IPS-18c (cell line): ENCODE data around the gene RABGAP1.

Experiments used
- H3K4me3 ChIP-seq: 2 replicates; pipeline ENCODE4 v1.7.0; 2013; ENCODE audit warnings: low read depth, mild to moderate bottlenecking, low read length, moderate library complexity; ENCODE audit not compliant: insufficient read depth
- H3K9me3 ChIP-seq: one replicate; pipeline ENCODE4 v1.6.1; 2013; ENCODE audit warnings: mild to moderate bottlenecking, low read length, moderate library complexity; ENCODE audit not compliant: control insufficient read depth, insufficient read depth

Gene RABGAP1

GRCh38 chr9:123135430-123135829, 194.6 kb downstream of the RABGAP1 start:
- Histone ChIP-seq H3K9me3 (no peaks in the 10 kb centered on the region), H3K4me3 (no peak overlapping the region)

- Histone ChIP-seq H3K4me3 (no peak overlapping the region), H3K9me3 (no peaks in the 10 kb centered on the region)
These were observed 197.3 kb downstream of the RABGAP1 start for GRCh38 chr9:123138163-123138562.

- no peaks in the 10 kb centered on the region for H3K9me3 ChIP-seq
These were observed 208.2 kb downstream of the RABGAP1 start for GRCh38 chr9:123149067-123149466.

GRCh38 chr9:123150708-123151503, 210.1 kb downstream of the RABGAP1 start:
- no peak overlapping the region for H3K4me3 ChIP-seq
- H3K9me3 ChIP-seq: no peaks in the 10 kb centered on the region

More at GRCh38 chr9:123149067-123149466, 208.2 kb downstream of the RABGAP1 start:
- no peak overlapping the region for H3K4me3 ChIP-seq
